Measurements from ENCODE around the gene CLN6.
"Not testable (repeated sequence)": the region's sequence is repeated elsewhere in the genome, so short reads cannot be mapped to it uniquely, and the experiment has no call there.

Gene CLN6

GRCh38 chr15:68187559-68187958, 42.0 kb downstream of the CLN6 start:
- no peak overlapping the region for H3K4me2 ChIP-seq
- H3K9ac ChIP-seq: no peak overlapping the region
- H3K4me1 ChIP-seq: peaks cover 0 to 27% (median 3%) of the 10 kb centered on the region in 10 experiments; a peak in 8 of 20 replicates
- no peak overlapping the region for H3K27ac ChIP-seq
- H3K9me3 ChIP-seq (replicated peaks in 1 of 11): no peaks in the 10 kb centered on the region
- no peak overlapping the region for H3K4me3 ChIP-seq
- H3K36me3 ChIP-seq: peaks cover 94 to 100% (median 97%) of the 10 kb centered on the region in 11 experiments
- TF ChIP-seq Cebpa-rat (IDR thresholded peaks at IDR 0.05): no peak
- no peaks in the 10 kb centered on the region for H3K27me3 ChIP-seq
- H4K20me1 ChIP-seq: peaks cover 0 to 36% (median 0%) of the 10 kb centered on the region in 11 experiments; a peak in 7 of 22 replicates

GRCh38 chr15:68186671-68187397, 42.7 kb downstream of the CLN6 start:
- H3K9me3 ChIP-seq (replicated peaks in 1 of 11): no peaks in the 10 kb centered on the region
- H3K4me1 ChIP-seq: peaks cover 0 to 27% (median 3%) of the 10 kb centered on the region in 10 experiments; a peak in 8 of 20 replicates
- H3K27ac ChIP-seq: no peak overlapping the region
- no peak overlapping the region for H3K9ac ChIP-seq
- peaks cover 0 to 31% (median 0%) of the 10 kb centered on the region in 11 experiments; a peak in 7 of 22 replicates for H4K20me1 ChIP-seq
- no peak overlapping the region for H3K4me3 ChIP-seq
- no peak for TF ChIP-seq Cebpa-rat (IDR thresholded peaks at IDR 0.05)
- no peak overlapping the region for H3K4me2 ChIP-seq
- H3K36me3 ChIP-seq: peaks cover 93 to 100% (median 96%) of the 10 kb centered on the region in 11 experiments
- H3K27me3 ChIP-seq: no peaks in the 10 kb centered on the region

- peaks cover 94 to 100% (median 97%) of the 10 kb centered on the region in 11 experiments for H3K36me3 ChIP-seq
These were observed 44.7 kb downstream of the CLN6 start for GRCh38 chr15:68184616-68185480.

GRCh38 chr15:68183616-68184315, 45.8 kb downstream of the CLN6 start:
- H3K9me3 ChIP-seq (replicated peaks in 1 of 11): no peaks in the 10 kb centered on the region
- H3K9ac ChIP-seq: no peak overlapping the region
- peak overlapping the region in 4 of 11 experiments; percentile 10 to 63 (median 28); a peak in 6 of 22 replicates for H3K4me2 ChIP-seq
- no peak for TF ChIP-seq Cebpa-rat (IDR thresholded peaks at IDR 0.05)
- H3K4me1 ChIP-seq: peaks cover 0 to 27% (median 3%) of the 10 kb centered on the region in 10 experiments; a peak in 8 of 20 replicates
- peaks cover 93 to 100% (median 98%) of the 10 kb centered on the region in 11 experiments for H3K36me3 ChIP-seq
- H3K27ac ChIP-seq: peak overlapping the region in 1 of 11 experiments; percentile 6; a peak in 1 of 22 replicates
- no peaks in the 10 kb centered on the region for H3K27me3 ChIP-seq
- peaks cover 0 to 38% (median 0%) of the 10 kb centered on the region in 11 experiments; a peak in 7 of 22 replicates for H4K20me1 ChIP-seq
- H3K4me3 ChIP-seq: no peak overlapping the region

More at GRCh38 chr15:68184616-68185480, 44.7 kb downstream of the CLN6 start:
- no peak overlapping the region for H3K9ac ChIP-seq
- H3K9me3 ChIP-seq (replicated peaks in 1 of 11): no peaks in the 10 kb centered on the region
- peaks cover 0 to 27% (median 3%) of the 10 kb centered on the region in 10 experiments; a peak in 8 of 20 replicates for H3K4me1 ChIP-seq
- H3K27ac ChIP-seq: no peak overlapping the region
- no peaks in the 10 kb centered on the region for H3K27me3 ChIP-seq
- no peak overlapping the region for H3K4me3 ChIP-seq
- H4K20me1 ChIP-seq: peaks cover 0 to 36% (median 0%) of the 10 kb centered on the region in 11 experiments; a peak in 7 of 22 replicates
- peak overlapping the region in 4 of 11 experiments; percentile 10 to 63 (median 28); a peak in 6 of 22 replicates for H3K4me2 ChIP-seq
- no peak for TF ChIP-seq Cebpa-rat (IDR thresholded peaks at IDR 0.05)

GRCh38 chr15:68177742-68178141, 51.8 kb downstream of the CLN6 start:
- TF ChIP-seq Cebpa-rat (IDR thresholded peaks at IDR 0.05): no peak
- peaks cover 0 to 7% (median 0%) of the 10 kb centered on the region in 10 experiments; a peak in 2 of 20 replicates for H3K4me1 ChIP-seq
- no peaks in the 10 kb centered on the region for H3K9me3 ChIP-seq (replicated peaks in 1 of 11)
- no peak overlapping the region for H3K4me2 ChIP-seq
- H3K27ac ChIP-seq: no peak overlapping the region
- peaks cover 0 to 31% (median 2%) of the 10 kb centered on the region in 11 experiments; a peak in 8 of 22 replicates for H4K20me1 ChIP-seq
- H3K4me3 ChIP-seq: no peak overlapping the region
- no peak overlapping the region for H3K9ac ChIP-seq
- no peaks in the 10 kb centered on the region for H3K27me3 ChIP-seq
- H3K36me3 ChIP-seq: peaks cover 76 to 99% (median 91%) of the 10 kb centered on the region in 11 experiments

GRCh38 chr15:68176601-68177000, 52.9 kb downstream of the CLN6 start:
- Histone ChIP-seq H3K9ac (no peak overlapping the region), H4K20me1 (peaks cover 0 to 35% (median 3%) of the 10 kb centered on the region in 11 experiments; a peak in 8 of 22 replicates), H3K9me3 (replicated peaks in 1 of 11) (no peaks in the 10 kb centered on the region), H3K36me3 (peaks cover 73 to 94% (median 86%) of the 10 kb centered on the region in 11 experiments), H3K27me3 (no peaks in the 10 kb centered on the region), H3K4me3 (no peak overlapping the region), H3K4me1 (peaks cover 0 to 7% (median 0%) of the 10 kb centered on the region in 10 experiments; a peak in 1 of 20 replicates), H3K27ac (no peak overlapping the region), H3K4me2 (no peak overlapping the region)
- TF ChIP-seq Cebpa-rat (IDR thresholded peaks at IDR 0.05): no peak

- no peak overlapping the region for H3K4me2 ChIP-seq
- no peak overlapping the region for H3K9ac ChIP-seq
- H3K27ac ChIP-seq: no peak overlapping the region
- no peak for TF ChIP-seq Cebpa-rat (IDR thresholded peaks at IDR 0.05)
- no peaks in the 10 kb centered on the region for H3K27me3 ChIP-seq
- peaks cover 0 to 7% (median 0%) of the 10 kb centered on the region in 10 experiments; a peak in 1 of 20 replicates for H3K4me1 ChIP-seq
- H3K4me3 ChIP-seq: no peak overlapping the region
- H3K36me3 ChIP-seq: peaks cover 73 to 94% (median 86%) of the 10 kb centered on the region in 11 experiments
- H3K9me3 ChIP-seq (replicated peaks in 1 of 11): no peaks in the 10 kb centered on the region
- peaks cover 0 to 33% (median 3%) of the 10 kb centered on the region in 11 experiments; a peak in 8 of 22 replicates for H4K20me1 ChIP-seq
These were observed 54.0 kb downstream of the CLN6 start for GRCh38 chr15:68175526-68175925.

- no peak overlapping the region for H3K27ac ChIP-seq
- TF ChIP-seq Cebpa-rat (IDR thresholded peaks at IDR 0.05): no peak
- peaks cover 77 to 95% (median 90%) of the 10 kb centered on the region in 11 experiments for H3K36me3 ChIP-seq
- H3K4me3 ChIP-seq: no peak overlapping the region
- H3K4me1 ChIP-seq: peaks cover 0 to 7% (median 0%) of the 10 kb centered on the region in 10 experiments; a peak in 1 of 20 replicates
- H4K20me1 ChIP-seq: peaks cover 0 to 25% (median 4%) of the 10 kb centered on the region in 11 experiments; a peak in 8 of 22 replicates
- no peaks in the 10 kb centered on the region for H3K9me3 ChIP-seq (replicated peaks in 1 of 11)
- no peak overlapping the region for H3K9ac ChIP-seq
- H3K4me2 ChIP-seq: no peak overlapping the region
- H3K27me3 ChIP-seq: no peaks in the 10 kb centered on the region
These were observed 56.4 kb downstream of the CLN6 start for GRCh38 chr15:68173119-68173518.

GRCh38 chr15:68172037-68172436, 57.5 kb downstream of the CLN6 start:
- H4K20me1 ChIP-seq: peaks cover 0 to 24% (median 4%) of the 10 kb centered on the region in 11 experiments; a peak in 9 of 22 replicates
- peaks cover 74 to 95% (median 88%) of the 10 kb centered on the region in 11 experiments for H3K36me3 ChIP-seq
- not testable (repeated sequence) for H3K27ac ChIP-seq; H3K9ac ChIP-seq; H3K4me1 ChIP-seq; H3K4me2 ChIP-seq; H3K9me3 ChIP-seq (replicated peaks in 1 of 11); H3K4me3 ChIP-seq; H3K27me3 ChIP-seq

Data from BLaER1 treated with 17β-estradiol and CSF1 and Interleukin-3, amounts not matched to agents 10 nM and 100 nM (cell line).